Esophagus muscularis mucosa (tissue), 4 donors: ENCODE data around the gene FASTKD3. TPM values are rescaled to one million over a fixed set of nuclear protein-coding genes. Genes with fewer than 3 reads are reported as not detected.

ENCODE experiments used
- DNase-seq: peaks from one replicate; pipeline ENCODE4 v3.0.0-alpha.2; 2017; ENCODE audit errors: extremely low spot score
- H3K27ac ChIP-seq, 4 donors: fragments of 200-600 bp; sonication (generic); replicated peaks in 1 of 4; 1 replicate in 3 of 4; 2 replicates in 1 of 4; pipeline ENCODE4 v1.5.1; 2016 to 2019; ENCODE audit warnings: mild to moderate bottlenecking in 1 of 4
- H3K27me3 ChIP-seq, 4 donors: fragments of 200-600 bp; sonication (generic); one replicate each; pipeline versions ENCODE4 v1.5.1 to v1.6.0; 2016 to 2019
- H3K36me3 ChIP-seq, 4 donors: fragments of 200-600 bp; sonication (generic); one replicate each; pipeline ENCODE4 v1.5.1; 2016 to 2019
- H3K4me1 ChIP-seq, 4 donors: fragments of 200-600 bp; sonication (generic); one replicate each; pipeline ENCODE4 v1.5.1; 2016 to 2019
- H3K4me3 ChIP-seq, 4 donors: fragments of 200-600 bp; sonication (generic); 1 replicate in 2 of 4; 2 replicates in 2 of 4; pipeline ENCODE4 v1.5.1; 2016 to 2019; ENCODE audit warnings: mild to moderate bottlenecking in 4 of 4, moderate library complexity in 1 of 4
- H3K9me3 ChIP-seq, 4 donors: fragments of 200-600 bp; sonication (generic); 1 replicate in 3 of 4; 2 replicates in 1 of 4; pipeline ENCODE4 v1.5.1; 2016 to 2019
- CTCF ChIP-seq, 3 experiments: fragments of 200-600 bp in 2 of 3; fragments of 450-650 bp in 1 of 3; sonication (generic) in 2 of 3; IDR thresholded peaks; one replicate each; pipeline ENCODE4 v1.5.1; 2017 to 2019; ENCODE audit warnings: antibody characterized with exemption in 3 of 3, mild to moderate bottlenecking in 2 of 3, moderate library complexity in 1 of 3
- EP300 ChIP-seq: sonication (generic); formaldehyde crosslinking; IDR thresholded peaks from one replicate; pipeline ENCODE4 v1.6.1; 2017; ENCODE audit warnings: antibody characterized with exemption
- POLR2A ChIP-seq: fragments of 450-650 bp; IDR thresholded peaks from one replicate; pipeline ENCODE4 v1.6.1; 2017; ENCODE audit warnings: antibody characterized with exemption, moderate library complexity, mild to moderate bottlenecking, low read depth
- POLR2AphosphoS5 ChIP-seq, 2 donors: sonication (generic); formaldehyde crosslinking; IDR thresholded peaks; one replicate each; pipeline ENCODE4 v1.6.1; 2017; ENCODE audit warnings: antibody characterized with exemption in 2 of 2
- WGBS: methylation state at CpG from one replicate; pipeline ENCODE4 v1.1.5; 2018; 5-methylcytosine and 5-hydroxymethylcytosine counted together
- intact Hi-C: fragments of 100-400 bp; cut with DNase I; formaldehyde crosslinking; loops from one replicate; pipeline ENCODE4 v1.15.1; 2023
- total RNA-seq, 4 donors: library from RNA; depleted of rRNA; stranded (reverse); fragments of >200 nt; gene quantifications; one replicate each; pipeline versions ENCODE4 v1.1.0 to v1.2.1, GENCODE V29; 2016

The FASTKD3 gene
- total RNA-seq, 4 donors from 2014 or later: 7.4 to 13.3 (median 8.2) TPM

- intact Hi-C loops: no loop called here
- Histone ChIP-seq H3K4me1 (peaks cover 11 to 29% (median 21%) of the 10 kb centered on the region in 4 donors), H3K27ac (no peak overlapping the region), H3K4me3 (no peak overlapping the region), H3K9me3 (no peaks in the 10 kb centered on the region), H3K27me3 (peaks cover 0 to 33% (median 10%) of the 10 kb centered on the region in 4 donors), H3K36me3 (peaks cover 0 to 1% (median under 1%) of the 10 kb centered on the region in 4 donors)
- peak; percentile 60 for DNase-seq
- 86% methylated on average over 2 of the region's 2 CpGs for WGBS
- TF ChIP-seq CTCF (IDR thresholded peaks at IDR 0.05) (no peak), EP300 (no peak), POLR2AphosphoS5 (IDR thresholded peaks at IDR 0.05) (no peak), POLR2A (no peak)
Observed at GRCh38 chr5:7852988-7853387, 15.8 kb downstream of the FASTKD3 start.

GRCh38 chr5:7852542-7852941 lies 16.3 kb downstream of the FASTKD3 start:
- WGBS: 92% methylated on average over 1 of the region's 1 CpG

GRCh38 chr5:7851617-7852289 lies 17.1 kb downstream of the FASTKD3 start:
- no peaks in the 10 kb centered on the region for H3K36me3 ChIP-seq
- H3K27ac ChIP-seq: no peak overlapping the region
- no peaks in the 10 kb centered on the region for H3K9me3 ChIP-seq
- DNase-seq: peak; percentile 50
- TF ChIP-seq POLR2AphosphoS5 (IDR thresholded peaks at IDR 0.05) (no peak), EP300 (no peak), CTCF (IDR thresholded peaks at IDR 0.05) (no peak), POLR2A (no peak)
- peaks cover 11 to 29% (median 21%) of the 10 kb centered on the region in 4 donors for H3K4me1 ChIP-seq
- 91% methylated on average over 8 of the region's 8 CpGs for WGBS
- H3K4me3 ChIP-seq: no peak overlapping the region
- H3K27me3 ChIP-seq: peaks cover 0 to 45% (median 15%) of the 10 kb centered on the region in 4 donors
- intact Hi-C loops: no loop called here

More at GRCh38 chr5:7852542-7852941, 16.3 kb downstream of the FASTKD3 start:
- DNase-seq: no peak
- Histone ChIP-seq H3K9me3 (no peaks in the 10 kb centered on the region), H3K36me3 (no peaks in the 10 kb centered on the region), H3K27ac (no peak overlapping the region), H3K27me3 (peaks cover 0 to 38% (median 12%) of the 10 kb centered on the region in 4 donors), H3K4me3 (no peak overlapping the region), H3K4me1 (peaks cover 11 to 29% (median 21%) of the 10 kb centered on the region in 4 donors)
- TF ChIP-seq POLR2AphosphoS5 (IDR thresholded peaks at IDR 0.05): no peak
- no peak for TF ChIP-seq POLR2A
- TF ChIP-seq EP300: no peak
- TF ChIP-seq CTCF (IDR thresholded peaks at IDR 0.05): no peak
- intact Hi-C loops: no loop called here

- Histone ChIP-seq H3K4me1 (peaks cover 11 to 29% (median 21%) of the 10 kb centered on the region in 4 donors), H3K36me3 (no peaks in the 10 kb centered on the region), H3K27ac (no peak overlapping the region), H3K9me3 (no peaks in the 10 kb centered on the region), H3K27me3 (peaks cover 0 to 50% (median 16%) of the 10 kb centered on the region in 4 donors), H3K4me3 (peak overlapping the region; percentile 59 to 62 (median 60))
- DNase-seq: peak; percentile 75
- no peak for TF ChIP-seq CTCF (IDR thresholded peaks at IDR 0.05)
- TF ChIP-seq POLR2AphosphoS5 (IDR thresholded peaks at IDR 0.05): no peak
- WGBS: 66% methylated on average over 16 of the region's 16 CpGs
- intact Hi-C loops: no loop called here
Observed at GRCh38 chr5:7851240-7851592, 17.6 kb downstream of the FASTKD3 start.
